HCT116 (cell line): ENCODE data around the gene LMO7. TPM values are rescaled to one million over a fixed set of nuclear protein-coding genes. Genes with fewer than 3 reads are reported as not detected.

Experiments
- ATAC-seq: fragments of 200-7000 bp; cut with Tn5 transposase; 2 replicates; pipeline ENCODE4 v1.9.1; 2020; ENCODE audit warnings: mild to moderate bottlenecking, moderate library complexity
- BruUV-seq: library from RNA; stranded (reverse); fragments of 400-500 nt; replicated peaks from 2 replicates; lab custom pipeline; 2021; lab: Mats Ljungman, UMichigan
- CTCF ChIA-PET: fragments of 300-600 bp; sonication (Branson Sonifier 250); formaldehyde crosslinking; loops from one replicate; lab custom pipeline; 2021; ENCODE audit warnings: antibody characterized with exemption; lab: Charles Lee
- POLR2A ChIA-PET: fragments of 300-600, 350-600 bp; sonication (Branson Sonifier 250); formaldehyde crosslinking; loops from one replicate; lab custom pipeline; 2021; ENCODE audit warnings: antibody characterized with exemption; lab: Charles Lee
- RAD21 ChIA-PET, 2 experiments: fragments of 300-600 bp; sonication (Branson Sonifier 250); formaldehyde crosslinking; loops; one replicate each; lab custom pipeline; 2023; ENCODE audit warnings: low total read pairs in 2 of 2; ENCODE audit not compliant: uncharacterized antibody in 2 of 2, unreplicated experiment in 2 of 2, low non-redundant PET in 1 of 2; lab: Charles Lee
- DNase-seq: peaks from one replicate; pipeline ENCODE4 v3.0.0-alpha.2; 2010; ENCODE audit warnings: low read depth, low spot score
- H2AFZ ChIP-seq: fragments of 200-600 bp; shearing (Covaris generic), sonication (generic); 2 replicates; pipeline ENCODE4 v1.6.1; 2017; ENCODE audit warnings: low read depth, mixed run types, mixed read lengths, antibody characterized with exemption, low read length; ENCODE audit not compliant: poor library complexity, severe bottlenecking
- H3K27ac ChIP-seq: 2 replicates; pipeline ENCODE4 v1.5.1; 2012; ENCODE audit warnings: low read depth, low read length
- H3K27me3 ChIP-seq: fragments of 200-600 bp; sonication (generic); 2 replicates; pipeline ENCODE4 v1.6.1; 2016; ENCODE audit warnings: mixed run types, low read length, mixed read lengths; ENCODE audit not compliant: insufficient read depth
- H3K36me3 ChIP-seq, 2 experiments: fragments of 200-500 bp in 1 of 2; fragments of 200-600 bp in 1 of 2; sonication (Bioruptor generic) in 1 of 2; sonication (generic) in 1 of 2; 2 replicates each; pipeline versions ENCODE4 v1.5.1 to v1.6.1; 2014 to 2016; ENCODE audit warnings: low read length in 2 of 2, inconsistent platforms in 1 of 2, mixed read lengths in 1 of 2, mixed run types in 1 of 2; ENCODE audit not compliant: insufficient read depth in 2 of 2, control insufficient read depth in 1 of 2
- H3K4me1 ChIP-seq, 2 experiments: fragments of 200-600 bp in 1 of 2; sonication (generic) in 1 of 2; 2 replicates each; pipeline versions ENCODE4 v1.5.1 to v1.6.1; 2012 to 2017; ENCODE audit warnings: low read length in 2 of 2, inconsistent platforms in 1 of 2, mild to moderate bottlenecking in 1 of 2, mixed read lengths in 1 of 2, mixed run types in 1 of 2, moderate library complexity in 1 of 2; ENCODE audit not compliant: insufficient read depth in 2 of 2, control insufficient read depth in 1 of 2
- H3K4me2 ChIP-seq: fragments of 200-600 bp; sonication (generic); 2 replicates; pipeline ENCODE4 v1.6.1; 2017; ENCODE audit warnings: mixed run types, low read length, mixed read lengths
- H3K4me3 ChIP-seq, 2 experiments: fragments of 200-600 bp in 1 of 2; sonication (generic) in 1 of 2; replicated peaks in 1 of 2; 2 replicates each; pipeline ENCODE4 v1.5.1; 2011 to 2016; ENCODE audit warnings: low read length in 2 of 2, control low read depth in 1 of 2, low read depth in 1 of 2, mild to moderate bottlenecking in 1 of 2, mixed read lengths in 1 of 2, mixed run types in 1 of 2
- H3K79me2 ChIP-seq: fragments of 200-600 bp; sonication (generic); 2 replicates; pipeline ENCODE4 v1.6.1; 2017; ENCODE audit warnings: mild to moderate bottlenecking, mixed run types, low read length, moderate library complexity, mixed read lengths; ENCODE audit not compliant: insufficient read depth
- H3K9ac ChIP-seq: fragments of 200-600 bp; sonication (generic); 2 replicates; pipeline ENCODE4 v1.6.1; 2016; ENCODE audit warnings: low read length, mixed read lengths
- H3K9me2 ChIP-seq: fragments of 200-600 bp; sonication (generic), shearing (Covaris generic); 2 replicates; pipeline ENCODE4 v1.6.1; 2017; ENCODE audit warnings: mixed run types, mild to moderate bottlenecking, moderate library complexity; ENCODE audit not compliant: insufficient read depth
- H3K9me3 ChIP-seq, 2 experiments: fragments of 200-500 bp in 1 of 2; fragments of 200-600 bp in 1 of 2; sonication (Bioruptor generic) in 1 of 2; sonication (generic) in 1 of 2; 2 replicates each; pipeline ENCODE4 v1.6.1; 2014 to 2017; ENCODE audit warnings: low read length in 2 of 2, mixed read lengths in 2 of 2, inconsistent platforms in 1 of 2, low read depth in 1 of 2, mild to moderate bottlenecking in 1 of 2, mixed run types in 1 of 2, moderate library complexity in 1 of 2; ENCODE audit not compliant: control insufficient read depth in 1 of 2, insufficient read depth in 1 of 2
- H4K20me1 ChIP-seq: fragments of 200-600 bp; sonication (generic), shearing (Covaris generic); 2 replicates; pipeline ENCODE4 v1.6.1; 2017; ENCODE audit warnings: mixed run types, mild to moderate bottlenecking, moderate library complexity; ENCODE audit not compliant: insufficient read depth
- CBX3 ChIP-seq: IDR thresholded peaks from 2 replicates; pipeline ENCODE4 v1.6.1; 2012; ENCODE audit warnings: low read depth
- CEBPB ChIP-seq: IDR thresholded peaks from 2 replicates; pipeline ENCODE4 v1.6.1; 2012; ENCODE audit warnings: low read depth
- EGR1 ChIP-seq: IDR thresholded peaks from 2 replicates; pipeline ENCODE4 v1.6.1; 2012; ENCODE audit warnings: low read depth
- EZH2phosphoT487 ChIP-seq: fragments of 200-600 bp; IDR thresholded peaks from 2 replicates; pipeline ENCODE4 v1.6.1; 2018; ENCODE audit warnings: antibody characterized with exemption, borderline replicate concordance
- FOSL1 ChIP-seq: IDR thresholded peaks from 2 replicates; pipeline ENCODE4 v1.6.1; 2012; ENCODE audit warnings: low read depth
- POLR2A ChIP-seq: IDR thresholded peaks from 2 replicates; pipeline ENCODE4 v1.7.0; 2011; ENCODE audit warnings: borderline replicate concordance; ENCODE audit not compliant: insufficient read depth, insufficient read length; ENCODE audit errors: extremely low read depth
- POLR2AphosphoS5 ChIP-seq: IDR thresholded peaks from 2 replicates; pipeline ENCODE4 v1.6.1; 2011; ENCODE audit warnings: mild to moderate bottlenecking, low read depth, low read length, moderate library complexity
- REST ChIP-seq: IDR thresholded peaks from 2 replicates; pipeline ENCODE4 v1.6.1; 2012; ENCODE audit warnings: low read depth
- ZNF274 ChIP-seq: fragments of 200-500 bp; sonication (Bioruptor generic); IDR thresholded peaks from 2 replicates; pipeline ENCODE4 v1.6.1; 2014; ENCODE audit warnings: mild to moderate bottlenecking, low read depth, low read length, inconsistent platforms
- intact Hi-C: fragments of 100-400 bp; cut with micrococcal nuclease; formaldehyde crosslinking; loops from 2 replicates; pipeline ENCODE4 v1.10.0; 2022
- total RNA-seq: library from RNA; stranded (reverse); gene quantifications from one replicate; pipeline ENCODE4 v1.2.1, GENCODE V29; 2021; ENCODE audit not compliant: unreplicated experiment
- TF ChIP-seq, protein P1 (sequence below): IDR thresholded peaks from 2 replicates; pipeline ENCODE4 v1.6.1; 2012

The LMO7 gene
- total RNA-seq, 1 experiment from 2014 or later: 8.1 TPM

DNA sequence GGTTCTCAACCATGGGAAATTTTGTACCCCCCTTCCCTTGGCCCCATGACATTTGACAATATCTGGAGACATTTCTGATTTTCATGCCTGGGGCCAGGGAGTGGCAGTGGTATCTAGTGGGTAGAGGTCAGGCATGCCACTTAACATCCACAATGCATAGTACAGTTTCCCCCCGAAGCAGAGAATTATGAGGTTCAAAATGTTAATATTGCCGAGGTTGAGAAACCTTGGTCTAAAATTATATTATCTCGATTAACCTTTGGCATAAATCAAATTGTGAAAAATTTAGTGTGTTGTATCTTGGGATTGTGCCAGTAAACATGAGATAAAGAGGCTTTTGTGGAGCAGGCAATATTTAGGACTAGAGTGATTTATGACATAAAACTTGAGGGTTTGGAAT is 147.9 kb downstream of the LMO7 start:
- Histone ChIP-seq H3K9me3 (no peaks in the 10 kb centered on the region), H3K9ac (no peak overlapping the region), H3K9me2 (no peaks in the 10 kb centered on the region), H3K4me2 (no peak overlapping the region), H3K27me3 (no peaks in the 10 kb centered on the region), H4K20me1 (no peaks in the 10 kb centered on the region), H3K27ac (no peak overlapping the region), H3K79me2 (no peaks in the 10 kb centered on the region), H3K36me3 (no peaks in the 10 kb centered on the region), H3K4me1 (peaks cover 0 to 18% of the 10 kb centered on the region in 2 experiments; a peak in 1 of 4 replicates), H2AFZ (no peak overlapping the region), H3K4me3 (no peak overlapping the region)
- POLR2A ChIA-PET: no interaction called here
- no peak for TF ChIP-seq CBX3
- intact Hi-C loops: no loop called here
- BruUV-seq: no TSS peak
- CTCF ChIA-PET: no interaction called here
- ATAC-seq (no peak), DNase-seq (no peak)
- RAD21 ChIA-PET: no interaction called here

GRCh38 chr13:75785130-75785529 is 149.0 kb downstream of the LMO7 start:
- intact Hi-C loops: no loop called here
- H3K4me1 ChIP-seq: peaks cover 0 to 18% of the 10 kb centered on the region in 2 experiments; a peak in 1 of 4 replicates

More at GRCh38 chr13:75785130-75785529, 149.0 kb downstream of the LMO7 start:
- Histone ChIP-seq H3K27me3 (no peaks in the 10 kb centered on the region), H3K36me3 (no peaks in the 10 kb centered on the region), H3K9ac (no peak overlapping the region), H4K20me1 (no peaks in the 10 kb centered on the region), H3K4me3 (no peak overlapping the region)
- BruUV-seq: no TSS peak
- RAD21 ChIA-PET: no interaction called here
- no peak for DNase-seq
- POLR2A ChIA-PET: no interaction called here
- CTCF ChIA-PET: no interaction called here
- TF ChIP-seq POLR2AphosphoS5: no peak
- TF ChIP-seq FOSL1: no peak
- no peak for TF ChIP-seq REST
- TF ChIP-seq, protein P1, sequence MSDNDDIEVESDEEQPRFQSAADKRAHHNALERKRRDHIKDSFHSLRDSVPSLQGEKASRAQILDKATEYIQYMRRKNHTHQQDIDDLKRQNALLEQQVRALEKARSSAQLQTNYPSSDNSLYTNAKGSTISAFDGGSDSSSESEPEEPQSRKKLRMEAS: no peak
- TF ChIP-seq ZNF274: no peak
- no peak for TF ChIP-seq POLR2A
- no peak for TF ChIP-seq CEBPB
- TF ChIP-seq EZH2phosphoT487: no peak
- TF ChIP-seq CBX3: no peak
- no peak for TF ChIP-seq EGR1
- TF ChIP-seq, all 23 proteins: peak for 0
- Histone ChIP-seq H3K79me2 (no peaks in the 10 kb centered on the region), H3K4me2 (no peak overlapping the region), H3K27ac (no peak overlapping the region), H3K9me2 (no peaks in the 10 kb centered on the region), H2AFZ (no peak overlapping the region), H3K9me3 (no peaks in the 10 kb centered on the region)
- no peak for ATAC-seq
